Measurements from ENCODE around the gene NUAK1. TPM values are rescaled to one million over a fixed set of nuclear protein-coding genes. Genes with fewer than 3 reads are reported as not detected.

The NUAK1 gene
- total RNA-seq, 4 donors from 2014 or later, result 13.8 to 38.6 (median 22.8) TPM

DNA sequence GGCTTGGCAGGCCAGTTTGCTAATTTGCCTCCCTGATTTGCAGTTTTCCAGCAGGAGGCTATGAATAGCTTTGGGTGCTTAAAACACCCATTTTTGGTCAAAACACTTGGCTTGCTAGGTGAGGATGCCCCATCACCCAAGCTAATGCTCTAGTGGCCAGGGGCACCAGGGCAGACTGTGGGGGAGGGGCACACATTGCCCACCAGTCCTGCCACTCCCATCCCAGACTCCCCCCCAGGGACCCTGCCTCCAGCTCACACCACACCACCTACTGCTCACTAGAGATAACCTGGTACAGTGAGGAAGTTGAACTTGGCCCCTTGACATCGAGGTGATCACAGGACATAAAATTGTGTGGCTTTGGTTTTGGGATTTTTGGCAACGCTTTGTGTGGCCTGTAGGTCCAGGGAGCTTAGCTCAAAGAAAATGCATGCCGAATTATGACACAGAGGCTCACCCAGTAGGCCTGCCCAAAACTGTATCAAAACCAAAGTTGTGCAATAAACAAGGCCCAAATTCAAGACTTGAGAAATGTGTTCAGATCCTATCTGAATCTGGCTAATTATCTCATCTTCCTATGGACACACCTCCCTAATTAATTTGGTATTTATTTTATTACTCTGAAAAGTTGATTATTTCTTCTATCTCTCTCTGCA, 4.3 kb downstream of the NUAK1 start:
- TF ChIP-seq, protein P1, sequence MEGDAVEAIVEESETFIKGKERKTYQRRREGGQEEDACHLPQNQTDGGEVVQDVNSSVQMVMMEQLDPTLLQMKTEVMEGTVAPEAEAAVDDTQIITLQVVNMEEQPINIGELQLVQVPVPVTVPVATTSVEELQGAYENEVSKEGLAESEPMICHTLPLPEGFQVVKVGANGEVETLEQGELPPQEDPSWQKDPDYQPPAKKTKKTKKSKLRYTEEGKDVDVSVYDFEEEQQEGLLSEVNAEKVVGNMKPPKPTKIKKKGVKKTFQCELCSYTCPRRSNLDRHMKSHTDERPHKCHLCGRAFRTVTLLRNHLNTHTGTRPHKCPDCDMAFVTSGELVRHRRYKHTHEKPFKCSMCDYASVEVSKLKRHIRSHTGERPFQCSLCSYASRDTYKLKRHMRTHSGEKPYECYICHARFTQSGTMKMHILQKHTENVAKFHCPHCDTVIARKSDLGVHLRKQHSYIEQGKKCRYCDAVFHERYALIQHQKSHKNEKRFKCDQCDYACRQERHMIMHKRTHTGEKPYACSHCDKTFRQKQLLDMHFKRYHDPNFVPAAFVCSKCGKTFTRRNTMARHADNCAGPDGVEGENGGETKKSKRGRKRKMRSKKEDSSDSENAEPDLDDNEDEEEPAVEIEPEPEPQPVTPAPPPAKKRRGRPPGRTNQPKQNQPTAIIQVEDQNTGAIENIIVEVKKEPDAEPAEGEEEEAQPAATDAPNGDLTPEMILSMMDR (IDR thresholded peaks at IDR 0.05; ENCODE audit: low read depth), result no peak

DNA sequence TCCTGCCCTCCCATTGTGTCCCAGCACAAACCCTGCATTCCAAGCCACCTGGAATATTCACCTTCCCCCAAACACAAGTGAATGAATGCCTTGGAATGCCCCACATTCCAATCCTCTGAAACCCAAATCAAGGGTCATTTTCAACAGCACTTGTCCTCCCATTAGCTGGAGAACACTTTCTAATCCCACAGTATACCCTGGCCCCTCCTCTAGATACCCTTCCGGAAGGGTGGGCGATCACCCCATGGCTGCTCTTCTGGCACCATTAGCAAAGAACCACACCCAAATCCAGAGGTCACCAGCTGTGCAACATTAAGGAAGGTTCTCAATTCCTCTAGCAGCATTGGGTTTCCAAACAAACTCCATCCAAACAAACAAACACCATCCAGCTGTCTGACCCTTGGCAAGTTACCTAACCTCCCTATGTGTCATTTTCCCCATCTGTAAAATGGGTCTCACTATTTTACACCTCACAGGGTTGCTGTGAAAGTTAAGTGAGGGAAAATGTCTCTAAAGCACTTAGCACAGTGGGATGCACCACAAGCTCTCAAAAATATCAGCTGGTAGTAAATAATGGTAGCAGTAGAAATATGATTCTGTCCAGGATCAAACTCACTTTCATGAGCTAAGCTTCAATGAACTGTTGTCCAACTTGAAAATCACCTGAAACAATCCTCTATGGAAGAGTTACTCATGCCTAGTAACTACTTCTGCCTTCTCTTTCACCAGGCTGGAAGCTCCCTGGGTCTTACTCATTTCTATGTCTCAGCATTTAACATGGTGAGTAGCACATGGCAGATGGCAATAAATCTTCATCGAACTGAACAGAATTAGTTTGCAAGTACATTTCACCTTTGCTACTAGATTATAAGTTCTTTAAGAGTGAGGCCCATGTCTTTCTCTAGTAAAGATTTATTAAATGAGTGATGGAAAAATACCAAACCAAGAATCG, 5.3 kb downstream of the NUAK1 start:
- TF ChIP-seq, protein P1 (IDR thresholded peaks at IDR 0.05; ENCODE audit: low read depth), result no peak

DNA sequence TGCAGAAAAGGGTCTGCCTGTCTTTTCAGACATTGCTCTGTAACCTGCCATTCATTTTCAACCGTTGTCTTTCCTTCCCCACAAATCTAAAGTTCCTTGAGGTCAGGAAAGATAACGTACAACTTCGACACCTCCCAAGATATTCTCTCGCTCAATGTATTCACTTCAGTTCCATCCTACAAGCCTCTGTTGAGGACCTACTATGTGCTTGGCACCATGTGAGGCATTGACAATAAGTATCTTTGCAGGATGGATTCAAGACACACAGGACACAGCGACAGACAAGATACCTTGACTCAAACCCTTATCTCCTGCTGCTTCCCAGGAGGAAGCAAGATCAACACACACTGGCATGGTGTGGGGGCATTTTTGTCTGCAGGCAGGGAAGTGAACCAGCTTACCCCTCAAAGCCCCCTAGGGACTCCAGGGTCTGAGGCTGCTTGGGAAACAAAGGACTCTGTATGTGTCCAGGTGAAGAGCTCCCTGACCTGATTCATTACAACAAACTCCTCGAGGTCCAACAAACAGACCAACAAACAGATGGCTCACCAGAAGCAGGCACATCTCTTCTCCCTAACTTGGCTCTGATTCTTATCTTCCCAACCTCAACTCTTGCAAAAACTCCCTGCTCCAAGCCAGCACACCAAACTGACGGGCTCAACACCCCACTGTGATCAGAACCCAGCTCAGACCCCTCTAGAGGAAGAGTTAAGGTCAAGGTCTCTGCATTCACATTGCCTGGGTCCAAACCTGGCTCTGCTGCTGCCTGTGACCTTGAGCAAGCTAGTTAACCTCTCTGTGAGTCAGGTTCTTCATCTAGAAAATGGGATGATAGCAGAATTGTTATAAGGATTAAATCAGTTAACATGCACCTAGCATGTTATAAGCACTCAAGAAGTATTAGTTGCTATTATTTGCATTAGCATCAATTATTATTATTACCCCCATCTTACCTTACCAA, 6.3 kb downstream of the NUAK1 start:
- TF ChIP-seq, protein P1 (IDR thresholded peaks at IDR 0.05; ENCODE audit: low read depth), result no peak

DNA sequence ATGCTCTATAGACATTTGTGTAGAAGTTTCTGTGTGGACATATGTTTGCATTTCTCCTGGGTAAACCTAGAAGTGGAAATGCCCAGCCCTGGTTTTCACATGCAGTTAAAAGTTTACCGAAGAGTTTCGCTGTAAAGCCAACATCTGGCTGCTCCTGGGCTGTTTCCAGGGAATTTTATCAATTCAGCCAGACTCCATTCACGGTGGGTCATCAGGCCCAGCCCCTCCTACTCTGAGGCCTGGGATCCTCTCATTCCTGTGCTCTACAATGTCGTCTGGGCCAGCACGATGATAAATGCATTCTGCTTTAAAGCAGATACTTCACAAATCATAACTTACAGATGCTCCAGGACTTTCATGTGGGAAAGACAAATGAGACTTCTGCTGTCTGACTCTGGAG, 7.1 kb downstream of the NUAK1 start:
- TF ChIP-seq, protein P1 (IDR thresholded peaks at IDR 0.05; ENCODE audit: low read depth), result no peak

GRCh38 chr12:106130474-106131113, 8.2 kb downstream of the NUAK1 start:
- TF ChIP-seq, protein P1 (IDR thresholded peaks at IDR 0.05; ENCODE audit: low read depth), result no peak

- TF ChIP-seq, protein P1 (IDR thresholded peaks at IDR 0.05; ENCODE audit: low read depth), result no peak
Measured at GRCh38 chr12:106128585-106129328, 10.0 kb downstream of the NUAK1 start.

Measured in subcutaneous adipose tissue (tissue), 4 donors.